Mucosa of descending colon (tissue), 3 donors: Measurements from ENCODE around the gene JPH3. TPM values are rescaled to one million over a fixed set of nuclear protein-coding genes. Genes with fewer than 3 reads are reported as not detected.

Source experiments
- ATAC-seq: fragments of 200-7000 bp; cut with Tn5 transposase; one replicate; pipeline ENCODE4 v1.9.1; 2020; ENCODE audit warnings: mild to moderate bottlenecking, moderate library complexity
- DNase-seq, 3 donors: peaks; one replicate each; pipeline ENCODE4 v3.0.0-alpha.2; 2020
- H3K36me3 ChIP-seq: fragments of 200-600 bp; one replicate; pipeline ENCODE4 v1.8.0; 2021; ENCODE audit warnings: low read depth, mild to moderate bottlenecking
- H3K4me1 ChIP-seq: fragments of 200-600 bp; one replicate; pipeline ENCODE4 v1.8.0; 2021; ENCODE audit warnings: low read depth, mild to moderate bottlenecking
- H3K4me3 ChIP-seq: fragments of 200-600 bp; one replicate; pipeline ENCODE4 v1.8.0; 2021; ENCODE audit warnings: mild to moderate bottlenecking
- H3K9me3 ChIP-seq: fragments of 200-600 bp; one replicate; pipeline ENCODE4 v1.8.0; 2021; ENCODE audit warnings: mild to moderate bottlenecking
- intact Hi-C, 2 donors: fragments of 100-400 bp; cut with DNase I in 1 of 2; cut with micrococcal nuclease in 1 of 2; formaldehyde crosslinking; loops; one replicate each; pipeline versions ENCODE4 v1.11.0 to v1.11.1; 2022; cut with DNase I, micrococcal nuclease
- total RNA-seq, 3 donors: library from RNA; stranded (reverse); fragmentation: NEBNext Ultra II Directional in 2 of 3; extraction: Animal tissue kit (Norgen Biotek cat#: 25700) in 2 of 3; gene quantifications; one replicate each; pipeline versions ENCODE4 v1.2.1 to v1.2.4, GENCODE V29; 2021 to 2023
- TF ChIP-seq, protein P1 (sequence below): fragments of 200-600 bp; IDR thresholded peaks from one replicate; pipeline ENCODE4 v1.8.0; 2022; ENCODE audit warnings: antibody characterized with exemption, mild to moderate bottlenecking
- donor health status: DM: no; HTN: no; CAD: no; lungs with moderate emphysema.
- donor health status: DM: no; HTN: no; CAD: no.
- donor health status: DM: no; HTN: yes; CAD: no.

JPH3 gene
- total RNA-seq, 3 donors from 2014 or later = 0.17 to 2.1 (median 0.84) TPM

DNA sequence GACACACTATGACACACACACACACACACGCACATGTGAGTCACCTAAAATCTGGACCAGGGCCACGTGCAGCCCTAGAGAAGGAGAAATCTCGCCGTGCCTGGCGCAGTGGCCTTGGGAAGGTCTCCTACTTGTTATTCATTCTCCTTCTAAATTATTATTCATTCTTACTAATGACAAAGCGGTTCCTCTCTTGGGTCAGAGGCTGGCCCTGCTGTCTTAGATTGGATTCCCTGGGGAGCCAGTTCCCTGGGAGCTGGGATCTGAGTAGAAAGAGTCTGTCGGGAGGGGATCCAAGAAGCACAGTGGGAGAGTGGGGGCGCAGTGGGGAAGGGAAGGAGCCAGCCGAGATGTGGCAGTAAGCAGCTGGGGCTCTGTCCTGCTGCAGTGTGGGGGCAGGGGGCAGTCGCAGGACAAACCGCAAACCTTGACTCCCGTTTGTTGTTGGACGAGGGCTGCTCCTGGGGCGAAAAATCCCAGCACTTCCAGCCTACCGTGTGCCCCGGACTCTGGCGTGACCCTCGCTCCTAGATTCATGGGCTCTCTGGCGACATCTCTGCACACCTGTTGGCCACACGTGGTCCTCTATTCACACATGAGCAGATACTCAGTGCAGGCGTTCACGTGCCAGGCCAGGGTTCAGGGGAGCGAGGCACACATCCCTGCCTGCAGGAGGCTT lies 18.7 kb upstream of the JPH3 start:
- ATAC-seq (no peak), DNase-seq (no peak)
- intact Hi-C loops = no loop called here
- TF ChIP-seq, protein P1, sequence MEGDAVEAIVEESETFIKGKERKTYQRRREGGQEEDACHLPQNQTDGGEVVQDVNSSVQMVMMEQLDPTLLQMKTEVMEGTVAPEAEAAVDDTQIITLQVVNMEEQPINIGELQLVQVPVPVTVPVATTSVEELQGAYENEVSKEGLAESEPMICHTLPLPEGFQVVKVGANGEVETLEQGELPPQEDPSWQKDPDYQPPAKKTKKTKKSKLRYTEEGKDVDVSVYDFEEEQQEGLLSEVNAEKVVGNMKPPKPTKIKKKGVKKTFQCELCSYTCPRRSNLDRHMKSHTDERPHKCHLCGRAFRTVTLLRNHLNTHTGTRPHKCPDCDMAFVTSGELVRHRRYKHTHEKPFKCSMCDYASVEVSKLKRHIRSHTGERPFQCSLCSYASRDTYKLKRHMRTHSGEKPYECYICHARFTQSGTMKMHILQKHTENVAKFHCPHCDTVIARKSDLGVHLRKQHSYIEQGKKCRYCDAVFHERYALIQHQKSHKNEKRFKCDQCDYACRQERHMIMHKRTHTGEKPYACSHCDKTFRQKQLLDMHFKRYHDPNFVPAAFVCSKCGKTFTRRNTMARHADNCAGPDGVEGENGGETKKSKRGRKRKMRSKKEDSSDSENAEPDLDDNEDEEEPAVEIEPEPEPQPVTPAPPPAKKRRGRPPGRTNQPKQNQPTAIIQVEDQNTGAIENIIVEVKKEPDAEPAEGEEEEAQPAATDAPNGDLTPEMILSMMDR = no peak
- no peaks in the 10 kb centered on the region for H3K4me1 ChIP-seq
- H3K4me3 ChIP-seq = no peak overlapping the region
- H3K36me3 ChIP-seq = no peaks in the 10 kb centered on the region
- no peaks in the 10 kb centered on the region for H3K9me3 ChIP-seq

DNA sequence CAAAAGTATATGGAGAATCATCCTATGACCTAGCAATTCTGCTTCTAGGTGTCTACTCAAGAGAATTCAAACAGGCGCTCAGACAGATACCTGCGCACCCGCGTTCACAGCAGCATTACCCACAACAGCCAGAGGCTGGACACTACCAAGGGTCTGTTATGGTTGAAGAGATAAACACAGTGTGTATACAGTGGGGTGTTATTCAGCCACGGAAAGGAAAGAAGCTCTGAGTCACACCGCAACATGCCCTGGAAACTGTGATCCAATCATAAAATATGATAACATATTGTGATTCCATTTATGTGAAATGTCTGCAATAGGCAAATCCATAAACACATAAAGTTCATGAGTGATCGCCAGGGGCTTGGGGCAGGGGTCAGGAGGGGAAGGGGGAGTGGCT lies 18.0 kb upstream of the JPH3 start:
- Histone ChIP-seq H3K4me1 (no peaks in the 10 kb centered on the region), H3K9me3 (no peaks in the 10 kb centered on the region), H3K4me3 (no peak overlapping the region), H3K36me3 (no peaks in the 10 kb centered on the region)
- no peak for ATAC-seq
- DNase-seq = no peak
- TF ChIP-seq, protein P1 = no peak
- intact Hi-C loops = no loop called here

DNA sequence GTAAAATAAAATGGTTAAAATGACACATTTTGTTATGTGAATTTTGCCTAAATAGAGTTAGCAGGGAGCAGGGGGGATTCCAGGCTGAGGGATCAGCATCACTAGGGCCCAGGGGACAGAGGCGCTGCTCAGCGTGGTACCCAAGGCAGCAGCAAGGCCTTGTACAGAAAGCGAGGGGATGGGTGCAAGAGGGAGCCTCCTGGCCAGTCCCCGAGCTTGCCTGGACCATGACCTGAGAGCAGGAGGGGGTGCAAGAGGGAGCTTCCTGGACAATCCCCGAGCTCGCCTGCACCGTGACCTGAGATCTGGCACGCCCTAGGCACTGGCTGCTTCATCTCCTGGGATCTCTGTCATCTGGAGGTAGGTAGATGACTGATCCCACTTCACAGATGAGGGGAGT lies 17.3 kb upstream of the JPH3 start:
- intact Hi-C loops = no loop called here
- no peaks in the 10 kb centered on the region for H3K9me3 ChIP-seq
- H3K36me3 ChIP-seq = no peaks in the 10 kb centered on the region
- ATAC-seq (no peak), DNase-seq (no peak)
- H3K4me3 ChIP-seq = no peak overlapping the region
- TF ChIP-seq, protein P1 = no peak
- no peaks in the 10 kb centered on the region for H3K4me1 ChIP-seq

DNA sequence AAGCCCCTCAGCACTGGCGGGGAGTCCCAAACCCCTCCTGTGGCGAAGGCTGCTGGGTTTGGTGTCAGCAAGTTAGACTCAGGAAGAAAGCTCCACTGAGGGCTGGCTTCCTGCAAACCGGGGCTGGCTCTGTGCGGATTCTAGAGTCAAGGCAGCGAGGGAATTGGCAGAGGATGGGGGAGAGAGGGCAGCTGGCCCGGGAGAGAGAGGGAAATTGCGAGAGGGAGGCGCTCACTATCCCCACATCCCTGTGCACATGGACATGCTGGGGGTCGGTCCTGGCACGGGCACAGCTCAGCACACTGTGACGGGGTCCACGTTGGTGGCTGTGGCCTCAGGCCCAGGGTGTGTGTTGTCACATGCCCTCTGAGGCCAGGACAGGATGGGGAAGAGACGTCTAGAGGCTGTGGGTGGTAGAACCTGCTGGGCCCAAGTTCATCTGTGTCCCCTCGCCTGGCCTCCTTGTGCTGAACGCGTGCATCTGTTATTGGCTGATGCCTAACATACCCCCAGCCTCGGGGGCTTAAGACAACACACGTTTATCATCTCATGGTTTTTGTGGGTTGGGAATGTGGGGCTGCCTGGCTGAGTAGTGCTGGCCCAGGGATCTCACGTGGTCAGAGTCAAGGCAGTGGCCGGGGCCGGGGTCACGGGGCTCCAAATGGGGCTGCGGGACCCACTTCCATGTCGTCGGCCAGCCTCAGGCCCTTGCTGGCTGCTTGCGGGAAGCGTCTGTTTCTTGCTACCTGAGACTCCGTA lies 16.7 kb upstream of the JPH3 start:
- H3K4me3 ChIP-seq = no peak overlapping the region
- no peak for ATAC-seq
- intact Hi-C loops = no loop called here

DNA sequence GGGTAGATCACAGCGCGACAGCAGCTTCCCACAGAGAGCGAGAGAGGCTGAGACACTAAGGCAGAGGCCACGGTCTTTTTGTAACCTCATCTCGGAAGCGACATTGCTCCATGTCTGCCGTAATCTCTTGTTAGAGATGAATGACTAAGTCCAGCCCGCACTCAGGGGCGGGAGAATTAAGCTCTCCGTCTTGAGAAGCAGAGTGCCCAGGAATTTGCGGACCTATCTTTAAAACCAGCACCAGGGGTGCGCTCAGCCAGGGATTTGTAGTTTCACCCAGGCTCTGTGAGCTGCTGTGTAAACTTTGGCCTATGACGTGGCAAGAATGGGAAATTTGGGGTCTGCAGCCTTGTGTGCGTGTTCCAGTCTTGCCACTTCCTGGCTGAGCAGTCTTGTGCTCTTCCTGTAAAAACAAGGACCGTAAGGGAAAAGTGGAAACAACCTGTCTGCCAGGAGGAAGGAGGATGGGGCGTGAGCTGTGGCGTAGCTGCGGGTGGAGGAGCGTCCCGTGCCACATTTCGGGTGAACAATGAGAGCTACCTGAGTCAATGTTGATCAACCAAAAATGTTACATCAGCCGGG lies 16.0 kb upstream of the JPH3 start:
- intact Hi-C loops = no loop called here
- DNase-seq (no peak), ATAC-seq (no peak)
- no peaks in the 10 kb centered on the region for H3K36me3 ChIP-seq
- H3K4me3 ChIP-seq = no peak overlapping the region
- TF ChIP-seq, protein P1 = no peak
- no peaks in the 10 kb centered on the region for H3K9me3 ChIP-seq
- H3K4me1 ChIP-seq = no peaks in the 10 kb centered on the region

More for the DNA sequence above, 16.7 kb upstream of the JPH3 start:
- no peak for DNase-seq
- no peaks in the 10 kb centered on the region for H3K36me3 ChIP-seq
- TF ChIP-seq, protein P1 = no peak
- no peaks in the 10 kb centered on the region for H3K4me1 ChIP-seq
- no peaks in the 10 kb centered on the region for H3K9me3 ChIP-seq
